Loucy (cell line): ENCODE results near the gene LHPP.
"Not testable (repeated sequence)": the region's sequence is repeated elsewhere in the genome, so short reads cannot be mapped to it uniquely, and the experiment has no call there.

Experiments used
- H2AFZ ChIP-seq: fragments of 200-600 bp; sonication (generic); 2 replicates; pipeline ENCODE4 v1.6.0; 2016; ENCODE audit warnings: antibody characterized with exemption, mild to moderate bottlenecking, low read length, moderate library complexity
- H3F3A ChIP-seq: fragments of 200-600 bp; 2 replicates; pipeline ENCODE4 v1.6.0; 2016; ENCODE audit warnings: antibody characterized with exemption, low read depth, mild to moderate bottlenecking
- H3K27me3 ChIP-seq: fragments of 200-600 bp; sonication (generic); 2 replicates; pipeline ENCODE4 v1.6.1; 2014; ENCODE audit warnings: low read length, mild to moderate bottlenecking; ENCODE audit not compliant: insufficient read depth, poor library complexity, severe bottlenecking
- H3K36me3 ChIP-seq: fragments of 200-600 bp; sonication (generic); 2 replicates; pipeline ENCODE4 v1.6.1; 2016; ENCODE audit warnings: low read length; ENCODE audit not compliant: insufficient read depth
- H3K4me1 ChIP-seq: fragments of 200-600 bp; sonication (generic); 2 replicates; pipeline ENCODE4 v1.5.1; 2014; ENCODE audit warnings: low read length, mild to moderate bottlenecking; ENCODE audit not compliant: insufficient read depth, poor library complexity, severe bottlenecking
- H3K4me2 ChIP-seq: fragments of 200-600 bp; sonication (generic); 2 replicates; pipeline ENCODE4 v1.6.0; 2014; ENCODE audit warnings: antibody characterized with exemption, low read length, low read depth, mild to moderate bottlenecking; ENCODE audit not compliant: poor library complexity, severe bottlenecking
- H3K4me3 ChIP-seq: fragments of 200-600 bp; sonication (generic); 2 replicates; pipeline ENCODE4 v1.5.1; 2014; ENCODE audit warnings: low read length, mild to moderate bottlenecking, mixed read lengths; ENCODE audit not compliant: poor library complexity, severe bottlenecking
- H3K79me2 ChIP-seq: fragments of 200-600 bp; sonication (generic); 2 replicates; pipeline ENCODE4 v1.6.1; 2014; ENCODE audit warnings: low read length; ENCODE audit not compliant: insufficient read depth
- H3K9ac ChIP-seq: fragments of 200-600 bp; sonication (generic); 2 replicates; pipeline ENCODE4 v1.6.0; 2014; ENCODE audit warnings: mild to moderate bottlenecking, low read depth, low read length, moderate library complexity; ENCODE audit not compliant: poor library complexity, severe bottlenecking
- H3K9me2 ChIP-seq: fragments of 200-600 bp; sonication (generic); replicated peaks from 2 replicates; pipeline ENCODE4 v1.6.1; 2016; ENCODE audit warnings: low read depth, low read length, mixed read lengths
- H3K9me3 ChIP-seq: fragments of 200-600 bp; sonication (generic); 2 replicates; pipeline ENCODE4 v1.6.1; 2014; ENCODE audit warnings: mild to moderate bottlenecking, antibody characterized with exemption, low read length, low read depth; ENCODE audit not compliant: insufficient read depth
- H4K20me1 ChIP-seq: fragments of 200-600 bp; sonication (generic); 2 replicates; pipeline ENCODE4 v1.6.0; 2014; ENCODE audit warnings: antibody characterized with exemption, low read length, mild to moderate bottlenecking; ENCODE audit not compliant: insufficient read depth, poor library complexity, severe bottlenecking
- EZH2phosphoT487 ChIP-seq: fragments of 200-600 bp; IDR thresholded peaks from 2 replicates; pipeline ENCODE4 v1.6.1; 2018; ENCODE audit warnings: antibody characterized with exemption, mild to moderate bottlenecking, moderate library complexity, borderline replicate concordance
- TF ChIP-seq, protein P1 (sequence below): fragments of 200-600 bp; sonication (generic); conservative IDR thresholded peaks from 2 replicates; pipeline ENCODE4 v1.5.1; 2014; ENCODE audit warnings: mild to moderate bottlenecking, antibody characterized with exemption, low read length

Gene LHPP

DNA sequence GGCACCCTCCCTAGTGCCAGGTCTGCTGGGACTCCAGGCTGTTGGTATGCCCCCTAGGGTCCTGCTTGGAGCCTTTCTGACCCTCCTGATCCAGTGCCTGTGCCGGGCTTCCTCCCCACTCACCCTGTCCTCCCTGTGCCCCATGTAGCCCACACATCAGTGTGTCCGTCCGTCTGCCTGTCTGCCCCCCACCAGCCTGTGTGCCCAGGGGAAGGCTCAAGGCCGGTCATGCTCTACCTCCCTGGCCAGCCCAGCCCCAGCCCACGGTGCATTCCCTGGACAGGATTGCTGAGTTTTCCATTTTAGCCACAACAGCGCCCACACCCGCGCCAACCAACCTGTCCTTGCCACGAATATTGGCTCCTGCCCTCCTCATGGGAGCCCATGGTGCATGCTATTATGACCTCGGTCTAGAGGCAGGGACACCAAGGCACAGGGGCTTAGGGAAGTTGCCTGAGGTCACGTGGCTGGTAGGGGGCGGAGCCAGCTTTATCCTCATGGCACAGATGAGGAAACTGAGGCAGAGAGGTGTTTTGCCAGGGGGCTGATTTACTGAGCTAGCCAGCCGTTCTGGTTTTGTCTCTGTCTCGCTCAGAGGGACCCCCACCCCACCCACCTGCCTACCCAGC is 146.6 kb downstream of the LHPP start:
- no peak overlapping the region for H3K4me3 ChIP-seq
- no peaks in the 10 kb centered on the region for H4K20me1 ChIP-seq
- no peak overlapping the region for H2AFZ ChIP-seq
- H3K27me3 ChIP-seq = no peaks in the 10 kb centered on the region
- no peaks in the 10 kb centered on the region for H3F3A ChIP-seq
- no peak for TF ChIP-seq EZH2phosphoT487
- TF ChIP-seq, protein P1, sequence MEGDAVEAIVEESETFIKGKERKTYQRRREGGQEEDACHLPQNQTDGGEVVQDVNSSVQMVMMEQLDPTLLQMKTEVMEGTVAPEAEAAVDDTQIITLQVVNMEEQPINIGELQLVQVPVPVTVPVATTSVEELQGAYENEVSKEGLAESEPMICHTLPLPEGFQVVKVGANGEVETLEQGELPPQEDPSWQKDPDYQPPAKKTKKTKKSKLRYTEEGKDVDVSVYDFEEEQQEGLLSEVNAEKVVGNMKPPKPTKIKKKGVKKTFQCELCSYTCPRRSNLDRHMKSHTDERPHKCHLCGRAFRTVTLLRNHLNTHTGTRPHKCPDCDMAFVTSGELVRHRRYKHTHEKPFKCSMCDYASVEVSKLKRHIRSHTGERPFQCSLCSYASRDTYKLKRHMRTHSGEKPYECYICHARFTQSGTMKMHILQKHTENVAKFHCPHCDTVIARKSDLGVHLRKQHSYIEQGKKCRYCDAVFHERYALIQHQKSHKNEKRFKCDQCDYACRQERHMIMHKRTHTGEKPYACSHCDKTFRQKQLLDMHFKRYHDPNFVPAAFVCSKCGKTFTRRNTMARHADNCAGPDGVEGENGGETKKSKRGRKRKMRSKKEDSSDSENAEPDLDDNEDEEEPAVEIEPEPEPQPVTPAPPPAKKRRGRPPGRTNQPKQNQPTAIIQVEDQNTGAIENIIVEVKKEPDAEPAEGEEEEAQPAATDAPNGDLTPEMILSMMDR = no peak
- H3K9ac ChIP-seq = no peak overlapping the region
- no peak overlapping the region for H3K4me2 ChIP-seq
- H3K9me3 ChIP-seq = no peaks in the 10 kb centered on the region
- no peaks in the 10 kb centered on the region for H3K9me2 ChIP-seq
- no peaks in the 10 kb centered on the region for H3K4me1 ChIP-seq
- no peaks in the 10 kb centered on the region; the same call in 1 of the 2 replicates for H3K36me3 ChIP-seq
- no peaks in the 10 kb centered on the region for H3K79me2 ChIP-seq

DNA sequence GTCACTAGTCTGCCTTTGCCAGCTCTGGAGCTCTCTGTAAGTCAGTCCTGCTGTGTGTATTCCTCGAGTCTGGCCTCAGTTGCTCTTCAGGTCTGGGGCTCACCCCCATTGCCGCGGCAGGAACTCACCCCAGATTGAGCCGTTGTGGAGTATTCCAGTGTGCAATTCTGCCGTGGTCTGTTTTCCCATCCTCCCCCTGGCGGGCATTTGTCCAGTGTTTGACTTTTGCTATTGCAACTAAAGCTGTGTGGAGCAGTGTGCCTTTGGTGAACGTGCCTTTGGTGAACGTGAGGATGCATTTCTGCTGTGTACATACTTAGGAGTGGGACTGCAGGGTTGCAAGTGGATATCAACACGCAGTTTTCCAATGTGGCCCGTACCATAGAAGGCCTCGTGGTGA is 148.1 kb downstream of the LHPP start:
- TF ChIP-seq, protein P1 = no peak
- TF ChIP-seq EZH2phosphoT487 = no peak
- no peaks in the 10 kb centered on the region for H3F3A ChIP-seq
- no peaks in the 10 kb centered on the region for H3K9me2 ChIP-seq
- no peaks in the 10 kb centered on the region for H3K4me1 ChIP-seq
- no peaks in the 10 kb centered on the region for H3K9me3 ChIP-seq
- H3K9ac ChIP-seq = no peak overlapping the region
- no peaks in the 10 kb centered on the region for H3K79me2 ChIP-seq
- no peak overlapping the region for H3K4me3 ChIP-seq
- H3K36me3 ChIP-seq = no peaks in the 10 kb centered on the region; the same call in 1 of the 2 replicates
- no peaks in the 10 kb centered on the region for H4K20me1 ChIP-seq
- H3K4me2 ChIP-seq = no peak overlapping the region
- H3K27me3 ChIP-seq = no peaks in the 10 kb centered on the region
- H2AFZ ChIP-seq = no peak overlapping the region

DNA sequence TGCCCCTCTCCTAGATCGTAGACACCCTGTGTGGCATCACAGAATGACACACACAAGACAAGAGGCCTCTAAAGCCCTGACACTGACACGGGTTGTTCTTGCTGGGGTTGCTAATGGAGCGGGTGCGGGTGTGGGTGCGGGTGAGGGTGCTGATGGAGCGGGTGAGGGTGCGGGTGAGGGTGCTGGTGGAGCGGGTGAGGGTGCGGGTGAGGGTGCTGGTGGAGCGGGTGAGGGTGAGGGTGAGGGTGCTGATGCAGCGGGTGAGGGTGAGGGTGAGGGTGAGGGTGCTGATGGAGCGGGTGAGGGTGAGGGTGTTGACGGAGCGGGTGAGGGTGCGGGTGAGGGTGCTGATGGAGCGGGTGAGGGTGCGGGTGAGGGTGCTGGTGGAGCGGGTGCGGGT is 148.6 kb downstream of the LHPP start:
- H4K20me1 ChIP-seq, H3K4me1 ChIP-seq, H3K9me2 ChIP-seq: not testable (repeated sequence)

DNA sequence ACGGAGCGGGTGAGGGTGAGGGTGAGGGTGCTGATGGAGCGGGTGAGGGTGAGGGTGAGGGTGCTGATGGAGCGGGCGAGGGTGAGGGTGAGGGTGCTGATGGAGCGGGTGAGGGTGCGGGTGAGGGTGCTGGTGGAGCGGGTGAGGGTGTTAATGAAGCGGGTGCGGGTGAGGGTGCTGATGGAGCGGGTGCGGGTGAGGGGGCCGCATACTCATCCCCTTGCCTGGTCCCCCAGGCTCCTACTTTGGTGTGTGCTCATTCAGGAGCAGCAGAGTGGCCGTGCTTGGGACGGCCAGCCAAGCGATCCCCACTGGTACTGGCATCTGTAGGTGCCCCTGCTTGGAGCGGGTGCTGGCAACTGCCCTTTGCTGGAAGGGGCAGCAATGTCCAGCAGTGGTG is 149.2 kb downstream of the LHPP start:
- not testable (repeated sequence) for H3K4me1 ChIP-seq, H3K9ac ChIP-seq, H4K20me1 ChIP-seq, H3K27me3 ChIP-seq, H3K9me3 ChIP-seq, H3K79me2 ChIP-seq, H3K4me2 ChIP-seq, H3K9me2 ChIP-seq, H3K4me3 ChIP-seq, H2AFZ ChIP-seq, H3F3A ChIP-seq, H3K36me3 ChIP-seq

More for the DNA sequence above, 148.6 kb downstream of the LHPP start:
- H3K36me3 ChIP-seq, H3K9ac ChIP-seq, H2AFZ ChIP-seq, H3K79me2 ChIP-seq, H3K4me3 ChIP-seq, H3K9me3 ChIP-seq, H3K27me3 ChIP-seq, H3K4me2 ChIP-seq, H3F3A ChIP-seq: not testable (repeated sequence)
